ENCODE results near the gene BASP1. TPM values are rescaled to one million over a fixed set of nuclear protein-coding genes. Genes with fewer than 3 reads are reported as not detected.

BASP1 gene
- total and polyA plus RNA-seq, 11 donors: 0.66 to 13.6 (median 2.8) TPM

DNA sequence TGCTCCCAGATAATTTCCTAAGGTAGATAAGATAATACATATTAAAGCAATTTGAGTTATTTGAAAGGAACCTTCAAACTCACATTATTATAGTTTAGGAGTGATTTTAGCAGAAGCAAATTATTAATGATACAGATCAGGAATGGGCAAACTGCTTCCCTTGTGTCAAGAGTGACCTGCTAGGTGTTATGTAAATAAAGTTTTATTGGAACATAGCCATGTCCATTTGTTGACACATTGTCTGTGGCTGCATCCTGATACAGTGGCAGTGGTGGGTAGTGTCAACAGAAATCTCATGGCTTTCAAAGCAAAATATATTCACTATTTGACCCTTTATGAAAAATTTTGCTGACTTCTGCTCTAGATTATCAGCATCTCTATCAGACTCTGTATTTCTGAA lies 11.4 kb upstream of the BASP1 start:
- H3K9me3 ChIP-seq: no peaks in the 10 kb centered on the region
- DNase-seq (no peak), ATAC-seq (no peak)
- H3K36me3 ChIP-seq: no peaks in the 10 kb centered on the region
- peaks cover 0 to 61% (median 11%) of the 10 kb centered on the region in 9 donors for H3K27me3 ChIP-seq
- intact Hi-C loops (cut with DNase I): loop anchor here in 4 of 10 donors (10.0 kb wide), 2 partner anchors 711 to 721 kb away; no protein-coding TSS in a partner anchor
- H3K4me1 ChIP-seq: peaks cover 0 to 3% (median 0%) of the 10 kb centered on the region in 12 donors
- TF ChIP-seq, protein P1, sequence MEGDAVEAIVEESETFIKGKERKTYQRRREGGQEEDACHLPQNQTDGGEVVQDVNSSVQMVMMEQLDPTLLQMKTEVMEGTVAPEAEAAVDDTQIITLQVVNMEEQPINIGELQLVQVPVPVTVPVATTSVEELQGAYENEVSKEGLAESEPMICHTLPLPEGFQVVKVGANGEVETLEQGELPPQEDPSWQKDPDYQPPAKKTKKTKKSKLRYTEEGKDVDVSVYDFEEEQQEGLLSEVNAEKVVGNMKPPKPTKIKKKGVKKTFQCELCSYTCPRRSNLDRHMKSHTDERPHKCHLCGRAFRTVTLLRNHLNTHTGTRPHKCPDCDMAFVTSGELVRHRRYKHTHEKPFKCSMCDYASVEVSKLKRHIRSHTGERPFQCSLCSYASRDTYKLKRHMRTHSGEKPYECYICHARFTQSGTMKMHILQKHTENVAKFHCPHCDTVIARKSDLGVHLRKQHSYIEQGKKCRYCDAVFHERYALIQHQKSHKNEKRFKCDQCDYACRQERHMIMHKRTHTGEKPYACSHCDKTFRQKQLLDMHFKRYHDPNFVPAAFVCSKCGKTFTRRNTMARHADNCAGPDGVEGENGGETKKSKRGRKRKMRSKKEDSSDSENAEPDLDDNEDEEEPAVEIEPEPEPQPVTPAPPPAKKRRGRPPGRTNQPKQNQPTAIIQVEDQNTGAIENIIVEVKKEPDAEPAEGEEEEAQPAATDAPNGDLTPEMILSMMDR (IDR thresholded peaks at IDR 0.05): no peak
- TF ChIP-seq POLR2A (IDR thresholded peaks at IDR 0.05): no peak
- no peak overlapping the region for H3K27ac ChIP-seq
- no peak overlapping the region for H3K4me3 ChIP-seq

- no peak for TF ChIP-seq POLR2A (IDR thresholded peaks at IDR 0.05)
- TF ChIP-seq, protein P1 (IDR thresholded peaks at IDR 0.05): no peak
- Histone ChIP-seq H3K27ac (no peak overlapping the region), H3K4me3 (no peak overlapping the region), H3K27me3 (peaks cover 0 to 54% (median 18%) of the 10 kb centered on the region in 9 donors), H3K9me3 (no peaks in the 10 kb centered on the region), H3K4me1 (peaks cover 0 to 8% (median 1%) of the 10 kb centered on the region in 12 donors), H3K36me3 (no peaks in the 10 kb centered on the region)
- intact Hi-C loops (cut with DNase I): loop anchor here in 1 of 10 donors (10.0 kb wide), 1 partner anchor 1073 kb away; no protein-coding TSS in a partner anchor
- DNase-seq (no peak), ATAC-seq (no peak)
- 68 to 78% (median 74%) methylated on average over 4 of the region's 4 CpGs for WGBS, 4 donors
Observed at GRCh38 chr5:17212191-17212590, 5.2 kb upstream of the BASP1 start.

GRCh38 chr5:17212996-17213395 lies 4.4 kb upstream of the BASP1 start:
- Histone ChIP-seq H3K4me3 (no peak overlapping the region), H3K36me3 (no peaks in the 10 kb centered on the region), H3K4me1 (peaks cover 0 to 16% (median 1%) of the 10 kb centered on the region in 12 donors), H3K27me3 (peaks cover 4 to 54% (median 21%) of the 10 kb centered on the region in 9 donors), H3K9me3 (no peaks in the 10 kb centered on the region), H3K27ac (no peak overlapping the region)
- intact Hi-C loops (cut with DNase I): loop anchor here in 1 of 10 donors (10.0 kb wide), 1 partner anchor 1072 kb away; no protein-coding TSS in a partner anchor
- no peak for DNase-seq
- no peak for ATAC-seq
- WGBS, 4 donors: 45 to 86% (median 73%) methylated on average over 3 of the region's 3 CpGs
- TF ChIP-seq, protein P1 (IDR thresholded peaks at IDR 0.05): no peak
- TF ChIP-seq POLR2A (IDR thresholded peaks at IDR 0.05): no peak

DNA sequence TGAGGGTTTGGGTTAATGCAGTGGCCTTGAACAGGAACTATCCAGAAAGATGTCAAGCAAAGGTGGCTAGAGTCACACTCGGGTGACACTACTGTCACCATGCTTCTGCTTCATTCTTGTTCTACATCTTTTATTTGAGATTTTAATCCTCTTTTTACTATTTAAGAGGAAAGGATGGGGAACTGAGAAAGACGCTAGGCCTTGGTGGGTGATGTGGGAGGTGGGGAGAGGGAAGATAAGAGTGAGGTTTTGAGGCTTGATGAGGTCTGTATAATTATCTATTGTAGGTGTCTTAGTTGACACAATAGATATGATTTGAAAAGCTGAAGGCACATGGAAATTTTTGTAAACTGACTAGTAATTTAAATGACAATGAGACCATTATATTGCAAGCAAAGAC lies 3.5 kb upstream of the BASP1 start:
- intact Hi-C loops (cut with DNase I): loop anchor here in 2 of 10 donors (2.0 to 10.0 kb wide), 2 partner anchors 1071 to 1101 kb away; no protein-coding TSS in a partner anchor

More for the DNA sequence above, 3.5 kb upstream of the BASP1 start:
- no peak overlapping the region for H3K4me3 ChIP-seq
- H3K36me3 ChIP-seq: no peaks in the 10 kb centered on the region
- no peaks in the 10 kb centered on the region for H3K9me3 ChIP-seq
- DNase-seq (no peak), ATAC-seq (no peak)
- H3K4me1 ChIP-seq: peaks cover 0 to 25% (median 7%) of the 10 kb centered on the region in 12 donors
- no peak overlapping the region for H3K27ac ChIP-seq
- 79 to 83% (median 81%) methylated on average over 2 of the region's 2 CpGs for WGBS, 4 donors
- peaks cover 4 to 63% (median 26%) of the 10 kb centered on the region in 9 donors for H3K27me3 ChIP-seq
- TF ChIP-seq POLR2A (IDR thresholded peaks at IDR 0.05): no peak
- TF ChIP-seq, protein P1 (IDR thresholded peaks at IDR 0.05): no peak
